Measurements from ENCODE around the gene SLC38A2.

GRCh38 chr12:46361667-46362034, 10.9 kb downstream of the SLC38A2 start:
- TF ChIP-seq, protein P1, sequence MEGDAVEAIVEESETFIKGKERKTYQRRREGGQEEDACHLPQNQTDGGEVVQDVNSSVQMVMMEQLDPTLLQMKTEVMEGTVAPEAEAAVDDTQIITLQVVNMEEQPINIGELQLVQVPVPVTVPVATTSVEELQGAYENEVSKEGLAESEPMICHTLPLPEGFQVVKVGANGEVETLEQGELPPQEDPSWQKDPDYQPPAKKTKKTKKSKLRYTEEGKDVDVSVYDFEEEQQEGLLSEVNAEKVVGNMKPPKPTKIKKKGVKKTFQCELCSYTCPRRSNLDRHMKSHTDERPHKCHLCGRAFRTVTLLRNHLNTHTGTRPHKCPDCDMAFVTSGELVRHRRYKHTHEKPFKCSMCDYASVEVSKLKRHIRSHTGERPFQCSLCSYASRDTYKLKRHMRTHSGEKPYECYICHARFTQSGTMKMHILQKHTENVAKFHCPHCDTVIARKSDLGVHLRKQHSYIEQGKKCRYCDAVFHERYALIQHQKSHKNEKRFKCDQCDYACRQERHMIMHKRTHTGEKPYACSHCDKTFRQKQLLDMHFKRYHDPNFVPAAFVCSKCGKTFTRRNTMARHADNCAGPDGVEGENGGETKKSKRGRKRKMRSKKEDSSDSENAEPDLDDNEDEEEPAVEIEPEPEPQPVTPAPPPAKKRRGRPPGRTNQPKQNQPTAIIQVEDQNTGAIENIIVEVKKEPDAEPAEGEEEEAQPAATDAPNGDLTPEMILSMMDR (IDR thresholded peaks at IDR 0.05) = no peak
- no peak for TF ChIP-seq POLR2A (IDR thresholded peaks at IDR 0.05)

Data from lower leg skin (tissue), 3 donors.